ENCODE measurements around the gene FUT2.
"Not testable (repeated sequence)": the region's sequence is repeated elsewhere in the genome, so short reads cannot be mapped to it uniquely, and the experiment has no call there.

Gene FUT2

GRCh38 chr19:48695743-48696352 is at the start of gene FUT2:
TSS of gene FUT2 (plus strand) at chr19:48695971. CDS start at chr19:48702957, 6,986 bp downstream.
- Histone ChIP-seq H3K36me3 (ENCODE audit: control insufficient read depth in 1 of 2, insufficient read depth in 2 of 2, low read length in 2 of 2) (no peaks in the 10 kb centered on the region), H3K4me1 (ENCODE audit: control insufficient read depth in 1 of 2, insufficient read depth in 2 of 2, low read length in 2 of 2) (peaks cover 0 to 4% of the 10 kb centered on the region in 2 donors), H3K9me3 (ENCODE audit: control insufficient read depth in 1 of 2, low read length in 2 of 2) (no peaks in the 10 kb centered on the region), H3K27ac (ENCODE audit: low read length) (peak within 1 kb of the TSS; percentile 86), H3K27me3 (ENCODE audit: low read depth, low read length) (no peaks in the 10 kb centered on the region), H3K4me3 (ENCODE audit: low read depth in 1 of 2, low read length in 2 of 2) (peak within 1 kb of the TSS in 1 of 2 donors; percentile 59)

GRCh38 chr19:48646001-48646721 is 49.6 kb upstream of the FUT2 start, which contains the start of gene CA11:
TSS of gene CA11 (minus strand) at chr19:48646187. CDS start at chr19:48645632, 555 bp downstream.
- H3K9me3 ChIP-seq (ENCODE audit: control insufficient read depth in 1 of 2, low read length in 2 of 2), result no peaks in the 10 kb centered on the region
- H3K4me3 ChIP-seq (ENCODE audit: low read depth in 1 of 2, low read length in 2 of 2), result peak within 1 kb of the TSS; percentile 69 to 81
- peaks cover 0 to 27% of the 10 kb centered on the region in 2 donors for H3K4me1 ChIP-seq (ENCODE audit: control insufficient read depth in 1 of 2, insufficient read depth in 2 of 2, low read length in 2 of 2)
- no peaks in the 10 kb centered on the region for H3K36me3 ChIP-seq (ENCODE audit: control insufficient read depth in 1 of 2, insufficient read depth in 2 of 2, low read length in 2 of 2)
- no peaks in the 10 kb centered on the region for H3K27me3 ChIP-seq (ENCODE audit: low read depth, low read length)
- peak within 1 kb of the TSS; percentile 53 for H3K27ac ChIP-seq (ENCODE audit: low read length)

- Histone ChIP-seq H3K27ac (ENCODE audit: low read length) (no peak overlapping the region), H3K36me3 (ENCODE audit: control insufficient read depth in 1 of 2, insufficient read depth in 2 of 2, low read length in 2 of 2) (no peaks in the 10 kb centered on the region), H3K9me3 (ENCODE audit: control insufficient read depth in 1 of 2, low read length in 2 of 2) (no peaks in the 10 kb centered on the region), H3K4me1 (ENCODE audit: control insufficient read depth in 1 of 2, insufficient read depth in 2 of 2, low read length in 2 of 2) (peaks cover 0 to 27% of the 10 kb centered on the region in 2 donors), H3K4me3 (ENCODE audit: low read depth in 1 of 2, low read length in 2 of 2) (peak overlapping the region in 1 of 2 donors; percentile 81), H3K27me3 (ENCODE audit: low read depth, low read length) (no peaks in the 10 kb centered on the region)
These were observed 49.0 kb upstream of the FUT2 start for GRCh38 chr19:48646722-48647216.

- Histone ChIP-seq H3K27me3 (ENCODE audit: low read depth, low read length) (no peaks in the 10 kb centered on the region), H3K27ac (ENCODE audit: low read length) (no peak overlapping the region), H3K4me3 (ENCODE audit: low read depth in 1 of 2, low read length in 2 of 2) (no peak overlapping the region), H3K36me3 (ENCODE audit: control insufficient read depth in 1 of 2, insufficient read depth in 2 of 2, low read length in 2 of 2) (no peaks in the 10 kb centered on the region), H3K9me3 (ENCODE audit: control insufficient read depth in 1 of 2, low read length in 2 of 2) (no peaks in the 10 kb centered on the region), H3K4me1 (ENCODE audit: control insufficient read depth in 1 of 2, insufficient read depth in 2 of 2, low read length in 2 of 2) (peaks cover 0 to 27% of the 10 kb centered on the region in 2 donors)
These were observed 47.6 kb upstream of the FUT2 start for GRCh38 chr19:48648134-48648533.

GRCh38 chr19:48650974-48651682 is 44.6 kb upstream of the FUT2 start:
- H3K27ac ChIP-seq (ENCODE audit: low read length), result no peak overlapping the region
- H3K9me3 ChIP-seq (ENCODE audit: control insufficient read depth in 1 of 2, low read length in 2 of 2), result no peaks in the 10 kb centered on the region
- H3K4me3 ChIP-seq (ENCODE audit: low read depth in 1 of 2, low read length in 2 of 2), result no peak overlapping the region
- no peaks in the 10 kb centered on the region for H3K27me3 ChIP-seq (ENCODE audit: low read depth, low read length)
- no peaks in the 10 kb centered on the region for H3K36me3 ChIP-seq (ENCODE audit: control insufficient read depth in 1 of 2, insufficient read depth in 2 of 2, low read length in 2 of 2)
- H3K4me1 ChIP-seq (ENCODE audit: control insufficient read depth in 1 of 2, insufficient read depth in 2 of 2, low read length in 2 of 2), result peaks cover 0 to 7% of the 10 kb centered on the region in 2 donors

- no peak overlapping the region for H3K4me3 ChIP-seq (ENCODE audit: low read depth in 1 of 2, low read length in 2 of 2)
These were observed 44.1 kb upstream of the FUT2 start for GRCh38 chr19:48651683-48652048.

GRCh38 chr19:48654299-48655059 is 41.3 kb upstream of the FUT2 start:
- H3K36me3 ChIP-seq (ENCODE audit: control insufficient read depth in 1 of 2, insufficient read depth in 2 of 2, low read length in 2 of 2), result no peaks in the 10 kb centered on the region
- no peaks in the 10 kb centered on the region for H3K4me1 ChIP-seq (ENCODE audit: control insufficient read depth in 1 of 2, insufficient read depth in 2 of 2, low read length in 2 of 2)
- no peak overlapping the region for H3K4me3 ChIP-seq (ENCODE audit: low read depth in 1 of 2, low read length in 2 of 2)
- no peak overlapping the region for H3K27ac ChIP-seq (ENCODE audit: low read length)
- H3K27me3 ChIP-seq (ENCODE audit: low read depth, low read length), result no peaks in the 10 kb centered on the region
- H3K9me3 ChIP-seq (ENCODE audit: control insufficient read depth in 1 of 2, low read length in 2 of 2), result no peaks in the 10 kb centered on the region

More at GRCh38 chr19:48651683-48652048, 44.1 kb upstream of the FUT2 start:
- H3K9me3 ChIP-seq (ENCODE audit: control insufficient read depth in 1 of 2, low read length in 2 of 2), result no peaks in the 10 kb centered on the region
- H3K4me1 ChIP-seq (ENCODE audit: control insufficient read depth in 1 of 2, insufficient read depth in 2 of 2, low read length in 2 of 2), result peaks cover 0 to 3% of the 10 kb centered on the region in 2 donors
- no peaks in the 10 kb centered on the region for H3K36me3 ChIP-seq (ENCODE audit: control insufficient read depth in 1 of 2, insufficient read depth in 2 of 2, low read length in 2 of 2)
- H3K27ac ChIP-seq (ENCODE audit: low read length), result no peak overlapping the region
- no peaks in the 10 kb centered on the region for H3K27me3 ChIP-seq (ENCODE audit: low read depth, low read length)

- H3K4me3 ChIP-seq (ENCODE audit: low read depth in 1 of 2, low read length in 2 of 2), result no peak overlapping the region
- no peaks in the 10 kb centered on the region for H3K4me1 ChIP-seq (ENCODE audit: control insufficient read depth in 1 of 2, insufficient read depth in 2 of 2, low read length in 2 of 2)
- H3K36me3 ChIP-seq (ENCODE audit: control insufficient read depth in 1 of 2, insufficient read depth in 2 of 2, low read length in 2 of 2), result no peaks in the 10 kb centered on the region
- no peak overlapping the region for H3K27ac ChIP-seq (ENCODE audit: low read length)
- no peaks in the 10 kb centered on the region for H3K27me3 ChIP-seq (ENCODE audit: low read depth, low read length)
- no peaks in the 10 kb centered on the region for H3K9me3 ChIP-seq (ENCODE audit: control insufficient read depth in 1 of 2, low read length in 2 of 2)
These were observed 38.8 kb upstream of the FUT2 start for GRCh38 chr19:48656840-48657474.

GRCh38 chr19:48657828-48658227 is 37.9 kb upstream of the FUT2 start:
- not testable (repeated sequence) for H3K27ac ChIP-seq (ENCODE audit: low read length); H3K4me3 ChIP-seq (ENCODE audit: low read depth in 1 of 2, low read length in 2 of 2)

GRCh38 chr19:48658483-48658882 is 37.3 kb upstream of the FUT2 start:
- Histone ChIP-seq H3K36me3 (ENCODE audit: control insufficient read depth in 1 of 2, insufficient read depth in 2 of 2, low read length in 2 of 2) (no peaks in the 10 kb centered on the region), H3K9me3 (ENCODE audit: control insufficient read depth in 1 of 2, low read length in 2 of 2) (no peaks in the 10 kb centered on the region), H3K4me1 (ENCODE audit: control insufficient read depth in 1 of 2, insufficient read depth in 2 of 2, low read length in 2 of 2) (no peaks in the 10 kb centered on the region), H3K27me3 (ENCODE audit: low read depth, low read length) (no peaks in the 10 kb centered on the region), H3K27ac (ENCODE audit: low read length) (no peak overlapping the region), H3K4me3 (ENCODE audit: low read depth in 1 of 2, low read length in 2 of 2) (no peak overlapping the region)

More at GRCh38 chr19:48657828-48658227, 37.9 kb upstream of the FUT2 start:
- H3K27me3 ChIP-seq (ENCODE audit: low read depth, low read length); H3K9me3 ChIP-seq (ENCODE audit: control insufficient read depth in 1 of 2, low read length in 2 of 2); H3K4me1 ChIP-seq (ENCODE audit: control insufficient read depth in 1 of 2, insufficient read depth in 2 of 2, low read length in 2 of 2); H3K36me3 ChIP-seq (ENCODE audit: control insufficient read depth in 1 of 2, insufficient read depth in 2 of 2, low read length in 2 of 2): not testable (repeated sequence)

All from muscle layer of duodenum (tissue), 2 donors.